ENCODE measurements around the gene CFDP1.
"Not testable (repeated sequence)": the region's sequence is repeated elsewhere in the genome, so short reads cannot be mapped to it uniquely, and the experiment has no call there.

The CFDP1 gene

GRCh38 chr16:75279305-75279704, 154.0 kb downstream of the CFDP1 start:
- no peak overlapping the region for H3K27ac ChIP-seq (ENCODE audit: low read length)
- H3K79me2 ChIP-seq (ENCODE audit: low read length) = no peaks in the 10 kb centered on the region
- no peak overlapping the region for H3K4me2 ChIP-seq (ENCODE audit: low read depth, low read length)
- no peaks in the 10 kb centered on the region for H3K27me3 ChIP-seq (replicated peaks; ENCODE audit: insufficient read depth, low read length)
- no peak for DNase-seq
- no peaks in the 10 kb centered on the region for H4K20me1 ChIP-seq (ENCODE audit: insufficient read depth, low read length)
- no peaks in the 10 kb centered on the region for H3K36me3 ChIP-seq (replicated peaks; ENCODE audit: insufficient read depth, low read length)
- H3K4me3 ChIP-seq (ENCODE audit: low read length) = no peak overlapping the region
- no peak overlapping the region for H3K9ac ChIP-seq (ENCODE audit: low read length)
- H2AFZ ChIP-seq (ENCODE audit: low read length) = no peak overlapping the region
- H3F3A ChIP-seq (ENCODE audit: insufficient read depth, low read length) = no peaks in the 10 kb centered on the region
- TF ChIP-seq CTCF (IDR thresholded peaks at IDR 0.05; ENCODE audit: low read length) = no peak
- TF ChIP-seq EZH2 (optimal IDR thresholded peaks at IDR 0.05; ENCODE audit: low read depth, low read length) = no peak
- no peak for TF ChIP-seq EZH2phosphoT487 (IDR thresholded peaks at IDR 0.05; ENCODE audit: low read length)
- H3K9me2 ChIP-seq (replicated peaks; ENCODE audit: insufficient read depth, low read length) = no peaks in the 10 kb centered on the region
- H3K4me1 ChIP-seq (ENCODE audit: low read length) = no peaks in the 10 kb centered on the region
- no peaks in the 10 kb centered on the region for H3K9me3 ChIP-seq (replicated peaks; ENCODE audit: insufficient read depth, low read length)

GRCh38 chr16:75273054-75273925, 160.0 kb downstream of the CFDP1 start:
- Histone ChIP-seq H3K36me3 (replicated peaks; ENCODE audit: insufficient read depth, low read length) (no peaks in the 10 kb centered on the region), H3K4me3 (ENCODE audit: low read length) (no peak overlapping the region), H3K9me2 (replicated peaks; ENCODE audit: insufficient read depth, low read length) (no peaks in the 10 kb centered on the region), H3K27me3 (replicated peaks; ENCODE audit: insufficient read depth, low read length) (no peaks in the 10 kb centered on the region), H3K9me3 (replicated peaks; ENCODE audit: insufficient read depth, low read length) (no peaks in the 10 kb centered on the region), H3F3A (ENCODE audit: insufficient read depth, low read length) (no peaks in the 10 kb centered on the region), H3K79me2 (ENCODE audit: low read length) (no peaks in the 10 kb centered on the region), H3K4me2 (ENCODE audit: low read depth, low read length) (no peak overlapping the region), H2AFZ (ENCODE audit: low read length) (no peak overlapping the region), H4K20me1 (ENCODE audit: insufficient read depth, low read length) (no peaks in the 10 kb centered on the region), H3K9ac (ENCODE audit: low read length) (no peak overlapping the region), H3K4me1 (ENCODE audit: low read length) (no peaks in the 10 kb centered on the region), H3K27ac (ENCODE audit: low read length) (no peak overlapping the region)
- TF ChIP-seq EZH2phosphoT487 (IDR thresholded peaks at IDR 0.05; ENCODE audit: low read length) = no peak
- no peak for TF ChIP-seq CTCF (IDR thresholded peaks at IDR 0.05; ENCODE audit: low read length)
- TF ChIP-seq EZH2 (optimal IDR thresholded peaks at IDR 0.05; ENCODE audit: low read depth, low read length) = no peak
- DNase-seq = no peak

- H3K27me3 ChIP-seq (replicated peaks; ENCODE audit: insufficient read depth, low read length); H4K20me1 ChIP-seq (ENCODE audit: insufficient read depth, low read length); H3K4me3 ChIP-seq (ENCODE audit: low read length); H3K9me3 ChIP-seq (replicated peaks; ENCODE audit: insufficient read depth, low read length); H3K36me3 ChIP-seq (replicated peaks; ENCODE audit: insufficient read depth, low read length); H3K4me1 ChIP-seq (ENCODE audit: low read length); H3K9me2 ChIP-seq (replicated peaks; ENCODE audit: insufficient read depth, low read length); H3K79me2 ChIP-seq (ENCODE audit: low read length); H2AFZ ChIP-seq (ENCODE audit: low read length); DNase-seq; H3K4me2 ChIP-seq (ENCODE audit: low read depth, low read length); H3K27ac ChIP-seq (ENCODE audit: low read length); H3K9ac ChIP-seq (ENCODE audit: low read length); H3F3A ChIP-seq (ENCODE audit: insufficient read depth, low read length): not testable (repeated sequence)
Observed at GRCh38 chr16:75272629-75273028, 160.7 kb downstream of the CFDP1 start.

- no peaks in the 10 kb centered on the region for H3K27me3 ChIP-seq (replicated peaks; ENCODE audit: insufficient read depth, low read length)
- H3K9me3 ChIP-seq (replicated peaks; ENCODE audit: insufficient read depth, low read length) = no peaks in the 10 kb centered on the region
- no peak for TF ChIP-seq EZH2phosphoT487 (IDR thresholded peaks at IDR 0.05; ENCODE audit: low read length)
- TF ChIP-seq EZH2 (optimal IDR thresholded peaks at IDR 0.05; ENCODE audit: low read depth, low read length) = no peak
- TF ChIP-seq CTCF (IDR thresholded peaks at IDR 0.05; ENCODE audit: low read length) = no peak
- H3K36me3 ChIP-seq (replicated peaks; ENCODE audit: insufficient read depth, low read length) = no peaks in the 10 kb centered on the region
- no peak overlapping the region for H3K9ac ChIP-seq (ENCODE audit: low read length)
- no peak overlapping the region for H2AFZ ChIP-seq (ENCODE audit: low read length)
- no peaks in the 10 kb centered on the region for H4K20me1 ChIP-seq (ENCODE audit: insufficient read depth, low read length)
- DNase-seq = no peak
- H3F3A ChIP-seq (ENCODE audit: insufficient read depth, low read length) = no peaks in the 10 kb centered on the region
- H3K27ac ChIP-seq (ENCODE audit: low read length) = no peak overlapping the region
- H3K4me2 ChIP-seq (ENCODE audit: low read depth, low read length) = no peak overlapping the region
- no peaks in the 10 kb centered on the region for H3K79me2 ChIP-seq (ENCODE audit: low read length)
- H3K9me2 ChIP-seq (replicated peaks; ENCODE audit: insufficient read depth, low read length) = no peaks in the 10 kb centered on the region
- no peaks in the 10 kb centered on the region for H3K4me1 ChIP-seq (ENCODE audit: low read length)
- H3K4me3 ChIP-seq (ENCODE audit: low read length) = no peak overlapping the region
Observed at GRCh38 chr16:75272097-75272551, 161.2 kb downstream of the CFDP1 start.

All from MM.1S (cell line).